Measurements from ENCODE around the gene ZNF594.

The ZNF594 gene

DNA sequence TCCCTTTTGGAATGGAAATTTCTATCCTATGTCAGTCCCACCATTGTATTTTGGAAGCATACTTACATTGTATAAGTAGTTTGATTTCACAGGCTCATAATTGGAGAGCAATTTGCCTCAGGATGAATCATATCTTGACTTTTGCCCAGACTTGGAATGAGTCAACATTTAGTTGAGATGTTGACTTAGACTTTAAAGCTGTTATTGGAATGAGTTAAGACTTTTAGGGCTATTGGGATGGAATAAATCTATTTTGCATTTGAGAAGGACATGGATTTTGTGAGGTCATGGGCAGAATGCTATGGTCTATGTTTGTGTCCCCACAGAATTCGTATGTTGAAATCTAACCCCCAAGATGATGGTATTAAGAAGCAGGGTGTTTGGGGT is 12.2 kb upstream of the ZNF594 start:
- no peak overlapping the region for H3K4me2 ChIP-seq (ENCODE audit: low read length)
- no peaks in the 10 kb centered on the region for H3K79me2 ChIP-seq (ENCODE audit: low read length)
- no peaks in the 10 kb centered on the region for H3K27me3 ChIP-seq (ENCODE audit: low read depth, low read length)
- H3K4me3 ChIP-seq (ENCODE audit: low read length): no peak overlapping the region
- TF ChIP-seq EZH2phosphoT487 (IDR thresholded peaks at IDR 0.05; ENCODE audit: low read depth): no peak
- TF ChIP-seq, protein P1, sequence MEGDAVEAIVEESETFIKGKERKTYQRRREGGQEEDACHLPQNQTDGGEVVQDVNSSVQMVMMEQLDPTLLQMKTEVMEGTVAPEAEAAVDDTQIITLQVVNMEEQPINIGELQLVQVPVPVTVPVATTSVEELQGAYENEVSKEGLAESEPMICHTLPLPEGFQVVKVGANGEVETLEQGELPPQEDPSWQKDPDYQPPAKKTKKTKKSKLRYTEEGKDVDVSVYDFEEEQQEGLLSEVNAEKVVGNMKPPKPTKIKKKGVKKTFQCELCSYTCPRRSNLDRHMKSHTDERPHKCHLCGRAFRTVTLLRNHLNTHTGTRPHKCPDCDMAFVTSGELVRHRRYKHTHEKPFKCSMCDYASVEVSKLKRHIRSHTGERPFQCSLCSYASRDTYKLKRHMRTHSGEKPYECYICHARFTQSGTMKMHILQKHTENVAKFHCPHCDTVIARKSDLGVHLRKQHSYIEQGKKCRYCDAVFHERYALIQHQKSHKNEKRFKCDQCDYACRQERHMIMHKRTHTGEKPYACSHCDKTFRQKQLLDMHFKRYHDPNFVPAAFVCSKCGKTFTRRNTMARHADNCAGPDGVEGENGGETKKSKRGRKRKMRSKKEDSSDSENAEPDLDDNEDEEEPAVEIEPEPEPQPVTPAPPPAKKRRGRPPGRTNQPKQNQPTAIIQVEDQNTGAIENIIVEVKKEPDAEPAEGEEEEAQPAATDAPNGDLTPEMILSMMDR (IDR thresholded peaks at IDR 0.05; ENCODE audit: low read depth, low read length): no peak
- no peak overlapping the region for H3K27ac ChIP-seq (ENCODE audit: low read length)
- no peak overlapping the region for H2AFZ ChIP-seq (ENCODE audit: low read depth, low read length)
- no peaks in the 10 kb centered on the region for H4K20me1 ChIP-seq (ENCODE audit: insufficient read depth, low read length)
- H3K4me1 ChIP-seq (ENCODE audit: low read length): peaks cover 5% of the 10 kb centered on the region; the same call in 1 of the 2 replicates
- no peaks in the 10 kb centered on the region for H3K36me3 ChIP-seq (replicated peaks; ENCODE audit: low read depth, low read length)
- no peaks in the 10 kb centered on the region for H3K9me3 ChIP-seq (ENCODE audit: insufficient read depth, low read length)
- no peak overlapping the region for H3K9ac ChIP-seq (ENCODE audit: low read length)

DNA sequence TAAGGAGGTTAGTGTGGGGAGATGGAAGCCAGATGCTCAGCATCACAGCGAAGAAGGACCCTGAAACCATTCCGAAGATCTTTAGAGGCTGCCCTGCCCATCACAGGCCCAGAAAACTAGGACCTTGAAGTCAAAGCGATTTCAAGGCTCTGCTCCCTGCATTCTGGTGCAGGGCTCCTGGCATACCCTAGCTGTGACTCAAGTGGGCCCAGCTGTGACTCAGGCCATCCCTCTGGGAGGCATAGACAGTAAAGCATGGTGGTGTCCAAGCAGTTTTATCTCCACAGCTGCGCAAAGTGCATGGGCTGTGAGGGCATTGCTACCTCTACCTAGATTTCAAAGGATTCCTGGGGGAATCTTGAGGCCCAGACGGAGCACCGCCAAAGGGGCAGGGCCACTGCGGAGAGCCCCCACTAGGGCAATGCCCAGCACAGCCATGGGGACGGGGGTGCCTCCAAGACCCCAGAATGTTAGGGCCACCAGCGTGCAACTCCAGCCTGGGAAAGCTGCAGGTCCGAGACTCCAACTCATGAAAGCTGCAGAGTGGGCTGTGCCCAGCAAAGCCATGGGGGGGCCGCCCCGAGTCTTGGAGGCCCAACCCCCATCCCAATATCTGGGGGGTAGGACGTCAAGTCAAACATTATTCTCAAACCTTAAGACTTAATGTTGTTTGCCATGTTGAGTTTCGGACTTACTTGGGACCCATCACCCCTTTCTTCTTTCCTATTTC is 11.7 kb upstream of the ZNF594 start:
- H3K27ac ChIP-seq (ENCODE audit: low read length): no peak overlapping the region
- no peak overlapping the region for H3K9ac ChIP-seq (ENCODE audit: low read length)

DNA sequence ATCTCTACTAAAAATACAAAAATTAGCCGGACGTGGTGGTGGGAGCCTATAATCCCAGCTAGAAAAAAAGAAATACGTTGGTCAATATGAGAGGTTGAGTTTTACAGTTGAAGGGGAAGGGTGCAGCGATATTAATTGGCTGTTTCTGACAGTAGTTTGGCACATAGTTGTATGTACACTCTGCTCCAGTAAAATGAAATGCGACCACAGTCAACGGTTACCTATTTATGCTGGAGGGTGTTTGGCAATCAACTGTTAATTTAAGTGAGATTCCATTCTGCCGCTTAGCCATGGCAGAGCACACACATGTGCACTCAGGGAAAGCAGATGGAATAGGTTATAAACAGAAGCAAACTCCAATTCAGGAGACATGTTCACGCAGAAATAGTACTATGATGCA is 9.3 kb upstream of the ZNF594 start:
- H3K4me3 ChIP-seq (ENCODE audit: low read length): no peak overlapping the region
- no peaks in the 10 kb centered on the region for H3K27me3 ChIP-seq (ENCODE audit: low read depth, low read length)
- no peak for TF ChIP-seq EZH2phosphoT487 (IDR thresholded peaks at IDR 0.05; ENCODE audit: low read depth)
- TF ChIP-seq, protein P1 (IDR thresholded peaks at IDR 0.05; ENCODE audit: low read depth, low read length): no peak
- no peak overlapping the region for H2AFZ ChIP-seq (ENCODE audit: low read depth, low read length)
- H3K4me1 ChIP-seq (ENCODE audit: low read length): peaks cover 5% of the 10 kb centered on the region; the same call in 1 of the 2 replicates
- H3K36me3 ChIP-seq (replicated peaks; ENCODE audit: low read depth, low read length): no peaks in the 10 kb centered on the region
- no peaks in the 10 kb centered on the region for H3K79me2 ChIP-seq (ENCODE audit: low read length)
- H3K9ac ChIP-seq (ENCODE audit: low read length): no peak overlapping the region
- H3K9me3 ChIP-seq (ENCODE audit: insufficient read depth, low read length): no peaks in the 10 kb centered on the region
- H4K20me1 ChIP-seq (ENCODE audit: insufficient read depth, low read length): no peaks in the 10 kb centered on the region
- H3K4me2 ChIP-seq (ENCODE audit: low read length): no peak overlapping the region
- no peak overlapping the region for H3K27ac ChIP-seq (ENCODE audit: low read length)

More for the DNA sequence above, 11.7 kb upstream of the ZNF594 start:
- Histone ChIP-seq H3K27me3 (ENCODE audit: low read depth, low read length) (no peaks in the 10 kb centered on the region), H3K36me3 (replicated peaks; ENCODE audit: low read depth, low read length) (no peaks in the 10 kb centered on the region), H2AFZ (ENCODE audit: low read depth, low read length) (no peak overlapping the region), H3K9me3 (ENCODE audit: insufficient read depth, low read length) (no peaks in the 10 kb centered on the region), H3K4me1 (ENCODE audit: low read length) (peaks cover 5% of the 10 kb centered on the region; the same call in 1 of the 2 replicates), H4K20me1 (ENCODE audit: insufficient read depth, low read length) (no peaks in the 10 kb centered on the region), H3K4me2 (ENCODE audit: low read length) (no peak overlapping the region), H3K79me2 (ENCODE audit: low read length) (no peaks in the 10 kb centered on the region), H3K4me3 (ENCODE audit: low read length) (no peak overlapping the region)
- TF ChIP-seq, protein P1 (IDR thresholded peaks at IDR 0.05; ENCODE audit: low read depth, low read length): no peak
- no peak for TF ChIP-seq EZH2phosphoT487 (IDR thresholded peaks at IDR 0.05; ENCODE audit: low read depth)

DNA sequence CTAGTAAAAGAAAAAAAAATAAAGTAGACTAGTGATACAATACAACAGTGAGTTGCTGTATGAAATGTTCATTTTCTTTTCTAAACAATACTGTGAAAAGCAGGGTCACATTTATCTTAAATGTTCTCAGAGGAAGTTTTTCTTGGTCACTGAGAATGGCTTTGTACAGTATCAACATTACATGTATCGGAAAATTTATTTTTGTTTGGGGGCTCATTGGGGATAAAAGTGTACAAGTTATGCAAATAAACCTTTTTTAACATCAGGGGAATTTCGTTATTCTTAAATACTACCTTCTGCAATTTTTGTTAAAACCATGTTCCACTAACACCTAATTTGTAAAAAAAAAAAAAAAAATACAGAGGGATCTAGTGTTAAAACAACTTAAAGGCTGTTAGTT is 8.7 kb upstream of the ZNF594 start:
- TF ChIP-seq, protein P1 (IDR thresholded peaks at IDR 0.05; ENCODE audit: low read depth, low read length): no peak
- no peak for TF ChIP-seq EZH2phosphoT487 (IDR thresholded peaks at IDR 0.05; ENCODE audit: low read depth)
- Histone ChIP-seq H3K4me1 (ENCODE audit: low read length) (peaks cover 5% of the 10 kb centered on the region; the same call in 1 of the 2 replicates), H3K79me2 (ENCODE audit: low read length) (no peaks in the 10 kb centered on the region), H3K4me2 (ENCODE audit: low read length) (no peak overlapping the region), H4K20me1 (ENCODE audit: insufficient read depth, low read length) (no peaks in the 10 kb centered on the region), H3K27ac (ENCODE audit: low read length) (no peak overlapping the region), H3K9me3 (ENCODE audit: insufficient read depth, low read length) (no peaks in the 10 kb centered on the region), H3K4me3 (ENCODE audit: low read length) (no peak overlapping the region), H3K9ac (ENCODE audit: low read length) (no peak overlapping the region), H3K27me3 (ENCODE audit: low read depth, low read length) (no peaks in the 10 kb centered on the region), H3K36me3 (replicated peaks; ENCODE audit: low read depth, low read length) (no peaks in the 10 kb centered on the region), H2AFZ (ENCODE audit: low read depth, low read length) (no peak overlapping the region)

All from OCI-LY3 (cell line).